Measurements from ENCODE around the gene DNAH2.

DNA sequence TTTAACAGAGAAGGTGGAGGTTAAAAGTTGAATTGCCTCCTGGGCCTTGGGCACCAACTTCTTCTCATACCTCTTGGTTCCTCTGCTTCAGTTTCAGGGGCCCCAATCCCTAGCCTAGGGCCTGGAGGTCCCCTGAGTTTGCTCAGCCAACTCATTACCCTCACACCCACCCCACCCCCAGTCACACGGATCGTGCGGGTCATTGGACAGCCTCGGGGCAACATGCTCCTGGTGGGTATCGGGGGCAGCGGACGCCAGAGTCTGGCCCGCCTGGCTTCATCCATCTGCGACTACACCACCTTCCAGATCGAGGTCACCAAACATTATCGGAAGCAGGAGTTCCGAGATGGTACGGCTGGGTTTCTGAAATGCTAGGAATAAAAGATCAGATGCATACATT, 80.4 kb downstream of the DNAH2 start:
- TF ChIP-seq, protein P1, sequence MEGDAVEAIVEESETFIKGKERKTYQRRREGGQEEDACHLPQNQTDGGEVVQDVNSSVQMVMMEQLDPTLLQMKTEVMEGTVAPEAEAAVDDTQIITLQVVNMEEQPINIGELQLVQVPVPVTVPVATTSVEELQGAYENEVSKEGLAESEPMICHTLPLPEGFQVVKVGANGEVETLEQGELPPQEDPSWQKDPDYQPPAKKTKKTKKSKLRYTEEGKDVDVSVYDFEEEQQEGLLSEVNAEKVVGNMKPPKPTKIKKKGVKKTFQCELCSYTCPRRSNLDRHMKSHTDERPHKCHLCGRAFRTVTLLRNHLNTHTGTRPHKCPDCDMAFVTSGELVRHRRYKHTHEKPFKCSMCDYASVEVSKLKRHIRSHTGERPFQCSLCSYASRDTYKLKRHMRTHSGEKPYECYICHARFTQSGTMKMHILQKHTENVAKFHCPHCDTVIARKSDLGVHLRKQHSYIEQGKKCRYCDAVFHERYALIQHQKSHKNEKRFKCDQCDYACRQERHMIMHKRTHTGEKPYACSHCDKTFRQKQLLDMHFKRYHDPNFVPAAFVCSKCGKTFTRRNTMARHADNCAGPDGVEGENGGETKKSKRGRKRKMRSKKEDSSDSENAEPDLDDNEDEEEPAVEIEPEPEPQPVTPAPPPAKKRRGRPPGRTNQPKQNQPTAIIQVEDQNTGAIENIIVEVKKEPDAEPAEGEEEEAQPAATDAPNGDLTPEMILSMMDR (conservative IDR thresholded peaks at IDR 0.05 in 1 of 2, IDR thresholded peaks at IDR 0.05 in 1 of 2; ENCODE audit: extremely low read depth in 1 of 2, insufficient read depth in 1 of 2, low read depth in 1 of 2, low read length in 2 of 2): no peak
- TF ChIP-seq EZH2 (IDR thresholded peaks at IDR 0.05; ENCODE audit: borderline replicate concordance, low read length): no peak

All from mammary epithelial cell (primary cell).